GM19238 (cell line): Measurements from ENCODE around the gene NBPF8.
"Not testable (repeated sequence)": the region's sequence is repeated elsewhere in the genome, so short reads cannot be mapped to it uniquely, and the experiment has no call there.

Experiments used
- DNase-seq: peaks from one replicate; pipeline ENCODE4 v3.0.0; 2011; ENCODE audit warnings: low spot score; ENCODE audit not compliant: insufficient read length

Gene NBPF8

GRCh38 chr1:120414911-120415480 lies at the start of gene NBPF8:
TSS of gene NBPF8 (plus strand) at chr1:120415035. CDS start at chr1:120436523, 21,488 bp downstream.
- DNase-seq = not testable (repeated sequence)

GRCh38 chr1:120367709-120368108 lies 47.1 kb upstream of the NBPF8 start:
- not testable (repeated sequence) for DNase-seq

GRCh38 chr1:120386651-120387050 lies 28.2 kb upstream of the NBPF8 start:
- DNase-seq = not testable (repeated sequence)

- DNase-seq = not testable (repeated sequence)
These were observed 26.2 kb upstream of the NBPF8 start for GRCh38 chr1:120388597-120389126.

- DNase-seq = not testable (repeated sequence)
These were observed 23.5 kb upstream of the NBPF8 start for GRCh38 chr1:120391365-120391764.

GRCh38 chr1:120393316-120394232 lies 21.3 kb upstream of the NBPF8 start:
- not testable (repeated sequence) for DNase-seq

DNA sequence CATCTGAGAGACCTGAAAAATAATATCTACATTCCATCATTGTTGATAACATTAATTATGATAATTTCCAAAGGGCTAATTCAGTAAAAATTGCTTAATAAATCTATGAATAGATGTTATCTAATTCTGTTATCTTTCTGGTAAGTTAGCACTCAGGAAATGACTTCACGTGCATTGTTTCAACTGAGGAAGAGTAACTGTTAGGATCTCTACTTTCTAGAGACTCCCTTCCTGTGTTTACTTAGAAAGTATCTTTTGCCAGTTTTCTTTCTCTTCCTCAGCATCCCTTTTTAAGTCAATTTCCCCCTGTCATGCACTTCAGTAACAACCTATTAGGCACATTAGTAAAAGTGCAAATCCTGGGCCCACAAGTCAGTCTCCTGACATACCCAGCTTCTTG lies 9.5 kb upstream of the NBPF8 start:
- not testable (repeated sequence) for DNase-seq

GRCh38 chr1:120414451-120414850 lies 384 bp upstream of the NBPF8 start:
- DNase-seq = not testable (repeated sequence)

DNA sequence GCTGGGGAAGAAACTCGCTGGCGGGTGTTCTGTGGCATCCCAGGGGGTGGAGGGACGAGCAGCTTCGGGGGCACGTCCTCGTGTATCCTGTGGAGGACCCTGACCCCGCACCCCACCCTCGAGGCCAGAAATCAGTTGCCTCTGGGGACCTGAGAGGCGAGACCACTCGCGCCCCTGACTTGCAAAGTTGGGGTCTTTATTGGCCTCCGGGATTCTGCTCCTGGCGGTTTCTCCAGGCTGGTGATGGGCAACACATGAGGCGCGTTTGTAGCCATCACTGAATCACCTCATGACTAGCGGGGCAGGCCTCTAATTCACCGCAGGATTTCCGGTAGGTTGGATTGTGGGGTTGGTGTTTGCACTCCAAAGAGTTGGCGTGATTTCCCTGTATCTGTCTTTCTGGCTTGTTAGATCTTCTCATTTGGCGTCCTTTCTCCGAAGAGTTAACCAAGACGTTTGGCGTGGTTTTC lies 692 bp downstream of the NBPF8 start:
- DNase-seq = not testable (repeated sequence)

GRCh38 chr1:120425063-120425462 lies 10.2 kb downstream of the NBPF8 start:
- not testable (repeated sequence) for DNase-seq

DNA sequence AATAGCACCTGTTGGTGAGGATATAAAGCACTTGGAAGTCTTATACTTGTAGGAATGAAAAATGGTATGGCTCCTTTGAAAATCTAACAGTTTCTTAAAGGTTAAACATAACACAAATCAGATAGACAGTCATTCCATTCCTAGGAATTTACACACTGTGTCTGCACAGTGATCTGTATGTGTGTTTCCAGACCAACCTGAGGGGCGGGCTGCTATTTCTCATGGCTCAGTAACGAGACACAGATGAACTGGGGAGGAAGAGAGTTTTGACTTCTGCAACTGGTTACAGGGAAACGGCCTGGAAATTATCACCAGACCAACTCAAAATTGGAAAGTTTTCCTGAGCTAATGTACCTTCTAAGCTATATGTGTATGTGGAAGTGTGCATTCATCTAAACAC lies 16.8 kb downstream of the NBPF8 start:
- not testable (repeated sequence) for DNase-seq

DNA sequence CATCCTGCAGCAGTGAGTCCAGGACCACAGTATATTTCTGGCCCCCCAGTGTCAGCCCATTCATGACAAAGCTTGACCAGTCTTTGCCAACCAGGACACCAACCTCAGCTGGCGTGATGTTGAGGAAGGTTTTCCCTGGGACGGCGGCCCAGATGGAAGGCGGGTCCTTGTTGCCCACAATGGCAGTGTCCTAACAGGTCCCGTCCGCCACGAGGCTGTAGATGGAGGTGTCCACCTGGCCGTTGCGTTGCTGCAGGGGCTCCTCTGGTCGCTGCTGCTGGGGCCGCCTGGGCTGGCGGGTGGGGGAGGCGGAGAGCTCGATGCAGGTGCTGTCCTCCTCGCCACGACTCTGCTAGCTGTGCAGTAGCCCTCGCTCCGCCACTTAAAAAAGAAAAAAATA lies 19.0 kb downstream of the NBPF8 start:
- not testable (repeated sequence) for DNase-seq

DNA sequence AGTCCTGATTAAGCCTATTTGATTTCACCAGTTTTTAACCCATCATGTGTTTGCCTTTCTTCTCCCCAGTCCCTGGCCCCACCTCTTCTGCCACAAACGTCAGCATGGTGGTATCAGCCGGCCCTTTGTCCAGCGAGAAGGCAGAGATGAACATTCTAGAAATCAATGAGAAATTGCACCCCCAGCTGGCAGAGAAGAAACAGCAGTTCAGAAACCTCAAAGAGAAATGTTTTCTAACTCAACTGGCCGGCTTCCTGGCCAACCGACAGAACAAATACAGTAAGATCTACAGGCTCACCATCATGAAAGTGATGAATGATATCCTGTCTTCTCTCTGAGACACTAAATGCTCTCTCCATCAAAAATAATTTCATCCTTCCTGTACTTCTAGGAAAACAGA lies 34.3 kb downstream of the NBPF8 start:
- not testable (repeated sequence) for DNase-seq
